Measurements from ENCODE around the gene TMEM59L. TPM values are rescaled to one million over a fixed set of nuclear protein-coding genes. Genes with fewer than 3 reads are reported as not detected.

The TMEM59L gene
- total RNA-seq (1 to 10 TPM; 1.6 to 4.9 TPM), polyA plus RNA-seq (ENCODE audit: insufficient read length in 6 of 6) (10 to 100 TPM; 31.8 to 41.9 (median 34.8) TPM)
- long read RNA-seq, donor 1, transcript TMEM59L-201 (8 exons, 1,613 nt) = major isoform, 14 of 65 reads
- long read RNA-seq, donor 1, transcript TMEM59L-205 (9 exons, 1,717 nt) = minor isoform, 7 of 65 reads
- long read RNA-seq, donor 1, partial matches to known transcripts = 43 of 65 reads
- long read RNA-seq, donor 1, other reads (novel, unspliced or antisense) = 0 of 65 reads
- long read RNA-seq, donor 2, transcript TMEM59L-205 (9 exons, 1,717 nt) = minor isoform, 5 of 27 reads
- long read RNA-seq, donor 2, transcript TMEM59L-201 (8 exons, 1,613 nt) = major isoform, 8 of 27 reads
- long read RNA-seq, donor 2, partial matches to known transcripts = 13 of 27 reads
- long read RNA-seq, donor 2, other reads (novel, unspliced or antisense) = 0 of 27 reads
- long read RNA-seq, donor 3, transcript TMEM59L-201 (8 exons, 1,613 nt) = major isoform, 8 of 13 reads
- long read RNA-seq, donor 3, partial matches to known transcripts = 0 of 13 reads
- long read RNA-seq, donor 3, other reads (novel, unspliced or antisense) = 0 of 13 reads
- long read RNA-seq, donor 4, partial matches to known transcripts = 0 of 4 reads
- long read RNA-seq, donor 4, other reads (novel, unspliced or antisense) = 0 of 4 reads
- long read RNA-seq, donor 5, partial matches to known transcripts = 11 of 16 reads
- long read RNA-seq, donor 5, other reads (novel, unspliced or antisense) = 0 of 16 reads
- long read RNA-seq, donor 6, transcript TMEM59L-201 (8 exons, 1,613 nt) = major isoform, 10 of 14 reads
- long read RNA-seq, donor 6, partial matches to known transcripts = 0 of 14 reads
- long read RNA-seq, donor 6, other reads (novel, unspliced or antisense) = 0 of 14 reads
- long read RNA-seq, donor 7, transcript TMEM59L-201 (8 exons, 1,613 nt) = major isoform, 11 of 18 reads
- long read RNA-seq, donor 7, partial matches to known transcripts = 5 of 18 reads
- long read RNA-seq, donor 7, other reads (novel, unspliced or antisense) = 0 of 18 reads
- long read RNA-seq, donor 8, partial matches to known transcripts = 0 of 7 reads
- long read RNA-seq, donor 8, other reads (novel, unspliced or antisense) = 0 of 7 reads
- long read RNA-seq, donor 9 = 0 reads
- long read RNA-seq, donor 10, partial matches to known transcripts = 0 of 2 reads
- long read RNA-seq, donor 10, other reads (novel, unspliced or antisense) = 0 of 2 reads
- long read RNA-seq, donor 11 = 0 reads
- long read RNA-seq, donor 12, partial matches to known transcripts = 14 of 22 reads
- long read RNA-seq, donor 12, other reads (novel, unspliced or antisense) = 0 of 22 reads

DNA sequence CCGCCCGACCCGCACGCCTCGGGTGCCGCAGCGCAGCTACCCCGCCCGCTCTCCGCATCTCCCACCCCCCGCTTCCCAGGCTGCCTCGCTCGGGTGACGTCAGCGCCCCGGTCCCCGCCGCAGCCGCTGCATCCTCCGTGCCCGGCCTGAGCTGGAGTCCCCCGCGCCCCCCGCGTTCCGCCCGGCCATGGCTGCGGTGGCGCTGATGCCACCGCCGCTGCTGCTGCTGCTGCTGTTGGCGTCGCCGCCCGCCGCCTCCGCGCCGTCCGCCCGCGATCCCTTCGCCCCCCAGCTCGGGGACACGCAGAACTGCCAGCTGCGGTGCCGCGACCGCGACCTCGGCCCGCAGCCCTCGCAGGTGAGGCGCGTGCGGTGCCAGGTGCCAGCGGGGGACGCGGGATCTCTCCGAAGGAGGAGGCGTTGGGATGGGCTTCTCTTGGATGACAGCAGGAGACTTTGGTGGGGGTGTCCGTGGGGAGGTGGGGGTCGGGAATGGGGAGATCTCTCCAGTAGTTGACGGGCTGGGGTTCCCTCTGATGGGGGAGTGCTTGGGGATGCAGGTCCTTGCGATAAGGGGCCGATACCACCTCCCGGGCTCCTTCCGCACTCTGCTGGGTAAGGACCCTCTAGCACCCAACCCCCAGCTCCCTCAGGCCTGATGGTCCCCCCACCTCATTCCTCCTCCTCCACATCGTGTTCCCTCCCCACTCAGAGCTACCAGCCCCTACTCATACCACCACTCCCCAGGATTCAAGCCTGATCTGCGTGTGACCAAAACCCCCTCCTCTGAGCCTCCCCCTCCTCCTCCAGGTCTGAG, at the start of gene TMEM59L:
TMEM59L (plus strand) TSS at position 99 of the 817 bp plus-strand sequence; CDS start at position 188, 89 bp downstream.
- DNase-seq (peak in 1 of 4 donors; percentile 83), ATAC-seq (peak; percentile 6)
- no peak within 1 kb of the TSS for H3K27ac ChIP-seq
- TF ChIP-seq, protein P1, sequence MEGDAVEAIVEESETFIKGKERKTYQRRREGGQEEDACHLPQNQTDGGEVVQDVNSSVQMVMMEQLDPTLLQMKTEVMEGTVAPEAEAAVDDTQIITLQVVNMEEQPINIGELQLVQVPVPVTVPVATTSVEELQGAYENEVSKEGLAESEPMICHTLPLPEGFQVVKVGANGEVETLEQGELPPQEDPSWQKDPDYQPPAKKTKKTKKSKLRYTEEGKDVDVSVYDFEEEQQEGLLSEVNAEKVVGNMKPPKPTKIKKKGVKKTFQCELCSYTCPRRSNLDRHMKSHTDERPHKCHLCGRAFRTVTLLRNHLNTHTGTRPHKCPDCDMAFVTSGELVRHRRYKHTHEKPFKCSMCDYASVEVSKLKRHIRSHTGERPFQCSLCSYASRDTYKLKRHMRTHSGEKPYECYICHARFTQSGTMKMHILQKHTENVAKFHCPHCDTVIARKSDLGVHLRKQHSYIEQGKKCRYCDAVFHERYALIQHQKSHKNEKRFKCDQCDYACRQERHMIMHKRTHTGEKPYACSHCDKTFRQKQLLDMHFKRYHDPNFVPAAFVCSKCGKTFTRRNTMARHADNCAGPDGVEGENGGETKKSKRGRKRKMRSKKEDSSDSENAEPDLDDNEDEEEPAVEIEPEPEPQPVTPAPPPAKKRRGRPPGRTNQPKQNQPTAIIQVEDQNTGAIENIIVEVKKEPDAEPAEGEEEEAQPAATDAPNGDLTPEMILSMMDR (IDR thresholded peaks at IDR 0.05) = no peak
- peaks cover 64 to 92% of the 10 kb centered on the region in 2 donors for H3K27me3 ChIP-seq
- no peaks in the 10 kb centered on the region for H3K36me3 ChIP-seq
- H3K4me1 ChIP-seq = peaks cover 18 to 29% of the 10 kb centered on the region in 2 donors
- peak within 1 kb of the TSS; percentile 19 to 28 for H3K4me3 ChIP-seq
- H3K9me3 ChIP-seq = no peaks in the 10 kb centered on the region
- intact Hi-C loops (cut with DNase I) = no loop called here

DNA sequence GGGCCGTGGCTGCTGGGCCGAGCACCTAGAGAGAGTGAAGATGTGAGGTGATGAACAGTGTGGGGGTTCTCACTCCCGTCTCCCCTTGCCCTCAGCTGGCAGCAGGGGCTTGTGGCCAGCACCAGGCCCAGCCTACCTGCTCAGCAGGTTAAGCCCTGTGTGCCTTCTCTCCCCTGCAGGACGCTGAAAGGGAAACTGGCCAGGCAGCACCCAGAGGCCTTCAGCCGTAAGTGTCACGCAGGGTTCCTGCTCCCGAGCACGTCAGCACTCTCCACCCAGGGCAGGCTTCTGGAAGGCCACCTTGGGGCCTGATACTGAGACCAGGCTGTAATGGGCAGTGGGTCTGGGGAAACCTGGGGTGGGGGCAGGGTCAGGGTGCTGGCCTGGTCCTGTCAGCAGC, 45.7 kb upstream of the TMEM59L start:
- Histone ChIP-seq H3K27me3 (no peaks in the 10 kb centered on the region), H3K4me1 (peaks cover 0 to 7% of the 10 kb centered on the region in 2 donors), H3K9me3 (no peaks in the 10 kb centered on the region), H3K27ac (no peak overlapping the region), H3K36me3 (peaks cover 0 to 82% of the 10 kb centered on the region in 2 donors), H3K4me3 (no peak overlapping the region)
- no peak for DNase-seq
- TF ChIP-seq, protein P1 (IDR thresholded peaks at IDR 0.05) = no peak
- intact Hi-C loops (cut with DNase I) = loop anchor here in 1 of 2 donors (10.0 kb wide), 1 partner anchor 102 kb away; no protein-coding TSS in a partner anchor
- no peak for ATAC-seq

DNA sequence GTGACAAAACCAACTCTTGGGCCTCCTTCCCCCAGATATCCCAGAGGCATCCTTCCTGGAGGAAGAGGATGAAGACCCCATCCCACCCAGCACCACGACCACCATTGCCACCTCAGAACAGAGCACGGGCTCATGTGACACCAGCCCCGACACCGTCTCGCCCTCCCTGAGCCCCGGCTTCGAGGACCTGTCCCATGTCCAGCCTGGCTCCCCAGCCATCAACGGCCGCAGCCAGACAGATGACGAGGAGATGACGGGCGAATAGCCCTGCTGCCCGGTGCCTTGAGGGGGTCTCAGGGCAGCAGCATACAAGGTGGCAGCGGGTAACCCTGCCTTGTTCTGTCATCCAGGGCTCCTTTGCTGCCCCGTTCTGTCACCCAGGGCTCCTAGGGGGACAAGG, 44.3 kb upstream of the TMEM59L start:
- peaks cover 0 to 71% of the 10 kb centered on the region in 2 donors for H3K36me3 ChIP-seq
- intact Hi-C loops (cut with DNase I) = loop anchor here in 1 of 2 donors (10.0 kb wide), 1 partner anchor 104 kb away; no protein-coding TSS in a partner anchor
- no peaks in the 10 kb centered on the region for H3K9me3 ChIP-seq

More for the DNA sequence above, 44.3 kb upstream of the TMEM59L start:
- DNase-seq (peak in 1 of 4 donors; percentile 77), ATAC-seq (no peak)
- TF ChIP-seq, protein P1 (IDR thresholded peaks at IDR 0.05) = no peak
- Histone ChIP-seq H3K27ac (no peak overlapping the region), H3K27me3 (no peaks in the 10 kb centered on the region), H3K4me3 (no peak overlapping the region), H3K4me1 (peaks cover 13 to 18% of the 10 kb centered on the region in 2 donors)
